ENCODE measurements around the gene PLBD1.

DNA sequence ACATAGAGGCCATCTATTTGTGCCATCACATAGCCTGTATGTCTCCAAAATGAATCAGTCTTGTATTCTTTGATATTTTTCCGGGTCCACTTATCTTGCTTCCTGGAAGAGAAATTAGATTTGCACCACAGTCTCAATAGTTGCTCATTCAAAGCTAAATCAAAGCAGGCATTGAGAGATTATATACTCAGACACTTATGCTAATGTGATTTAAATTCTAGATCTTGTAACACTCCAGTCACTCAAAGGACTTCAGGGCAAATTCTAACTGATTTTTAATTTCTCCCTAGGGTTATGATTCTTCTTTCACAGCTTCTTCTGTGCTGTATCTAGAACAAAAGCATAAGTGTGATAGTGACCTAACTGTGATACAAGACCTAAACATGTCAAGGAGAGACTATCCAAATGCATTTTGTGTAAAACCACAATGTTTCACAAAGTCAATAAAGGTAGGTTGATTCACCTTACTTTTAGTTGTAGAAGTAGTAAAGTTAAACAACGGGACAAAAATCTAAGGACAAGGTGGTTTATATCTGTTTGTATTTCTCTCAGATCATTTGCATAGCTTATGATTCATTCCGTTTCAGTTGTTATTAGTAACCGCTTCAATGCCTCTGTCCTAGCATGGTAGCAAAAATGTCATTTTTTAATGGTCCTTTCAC lies 26.8 kb downstream of the PLBD1 start:
- TF ChIP-seq POLR2AphosphoS5 (IDR thresholded peaks at IDR 0.05) (no peak), POLR2A (IDR thresholded peaks at IDR 0.05) (no peak)
- TF ChIP-seq, protein P1, sequence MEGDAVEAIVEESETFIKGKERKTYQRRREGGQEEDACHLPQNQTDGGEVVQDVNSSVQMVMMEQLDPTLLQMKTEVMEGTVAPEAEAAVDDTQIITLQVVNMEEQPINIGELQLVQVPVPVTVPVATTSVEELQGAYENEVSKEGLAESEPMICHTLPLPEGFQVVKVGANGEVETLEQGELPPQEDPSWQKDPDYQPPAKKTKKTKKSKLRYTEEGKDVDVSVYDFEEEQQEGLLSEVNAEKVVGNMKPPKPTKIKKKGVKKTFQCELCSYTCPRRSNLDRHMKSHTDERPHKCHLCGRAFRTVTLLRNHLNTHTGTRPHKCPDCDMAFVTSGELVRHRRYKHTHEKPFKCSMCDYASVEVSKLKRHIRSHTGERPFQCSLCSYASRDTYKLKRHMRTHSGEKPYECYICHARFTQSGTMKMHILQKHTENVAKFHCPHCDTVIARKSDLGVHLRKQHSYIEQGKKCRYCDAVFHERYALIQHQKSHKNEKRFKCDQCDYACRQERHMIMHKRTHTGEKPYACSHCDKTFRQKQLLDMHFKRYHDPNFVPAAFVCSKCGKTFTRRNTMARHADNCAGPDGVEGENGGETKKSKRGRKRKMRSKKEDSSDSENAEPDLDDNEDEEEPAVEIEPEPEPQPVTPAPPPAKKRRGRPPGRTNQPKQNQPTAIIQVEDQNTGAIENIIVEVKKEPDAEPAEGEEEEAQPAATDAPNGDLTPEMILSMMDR (IDR thresholded peaks at IDR 0.05 in 8 of 11, conservative IDR thresholded peaks at IDR 0.05 in 3 of 11), result no peak

All from spleen (tissue), 7 donors.